Measurements from ENCODE around the gene RTEL1.
"Not testable (repeated sequence)": the region's sequence is repeated elsewhere in the genome, so short reads cannot be mapped to it uniquely, and the experiment has no call there.

- TF ChIP-seq CTCF (IDR thresholded peaks at IDR 0.05; ENCODE audit: low read depth, low read length, poor library complexity, severe bottlenecking); EZH2phosphoT487 (IDR thresholded peaks at IDR 0.05; ENCODE audit: borderline replicate concordance, low read length): not testable (repeated sequence)
Observed at GRCh38 chr20:63640686-63641085, 17.4 kb upstream of the RTEL1 start.

Measured in DOHH2 (cell line).